ENCODE results near the gene PCSK6. TPM values are rescaled to one million over a fixed set of nuclear protein-coding genes. Genes with fewer than 3 reads are reported as not detected.

The PCSK6 gene
- total RNA-seq, 1 experiment from 2014 or later: 26.3 TPM

- TF ChIP-seq CTCF (conservative IDR thresholded peaks at IDR 0.05): no peak
- no peak for TF ChIP-seq EZH2 (IDR thresholded peaks at IDR 0.05; ENCODE audit: low read depth)
- H3K4me3 ChIP-seq: no peak overlapping the region
- peaks cover 15% of the 10 kb centered on the region for H3F3A ChIP-seq (ENCODE audit: insufficient read depth, low read depth)
- H3K9me3 ChIP-seq (ENCODE audit: insufficient read depth, low read depth): no peaks in the 10 kb centered on the region
- no peak overlapping the region for H2AFZ ChIP-seq
- intact Hi-C loops (cut with micrococcal nuclease; ENCODE audit: unreplicated experiment): no loop called here
- ChIA-PET CTCF (interaction anchor here (0.6 kb wide), 1 partner anchor 426 kb away, joined by 3 read pairs; no protein-coding TSS in a partner anchor), POLR2A (ENCODE audit: unreplicated experiment) (no interaction called here)
- BruUV-seq (replicated peaks): no TSS peak
- no peak for DNase-seq
- peaks cover 43% of the 10 kb centered on the region for H3K79me2 ChIP-seq (ENCODE audit: low read depth)
- H3K36me3 ChIP-seq (ENCODE audit: low read depth): no peaks in the 10 kb centered on the region
- H3K4me2 ChIP-seq: no peak overlapping the region
- H3K27ac ChIP-seq: peak overlapping the region; percentile 75
- no peaks in the 10 kb centered on the region for H3K27me3 ChIP-seq (ENCODE audit: insufficient read depth, low read depth)
- H3K9me2 ChIP-seq (ENCODE audit: insufficient read depth): no peaks in the 10 kb centered on the region
- peaks cover 5% of the 10 kb centered on the region for H4K20me1 ChIP-seq (ENCODE audit: insufficient read depth)
- peaks cover 43% of the 10 kb centered on the region for H3K4me1 ChIP-seq (replicated peaks; ENCODE audit: insufficient read depth)
Measured at GRCh38 chr15:101461097-101461496, 28.4 kb downstream of the PCSK6 start.

- H3K27ac ChIP-seq: no peak overlapping the region
- peaks cover 4% of the 10 kb centered on the region for H4K20me1 ChIP-seq (ENCODE audit: insufficient read depth)
- POLR2A ChIA-PET (ENCODE audit: unreplicated experiment): no interaction called here
- DNase-seq: no peak
- H3K4me1 ChIP-seq (replicated peaks; ENCODE audit: insufficient read depth): peaks cover 42% of the 10 kb centered on the region
- peaks cover 32% of the 10 kb centered on the region for H3K79me2 ChIP-seq (ENCODE audit: low read depth)
- H3K9me2 ChIP-seq (ENCODE audit: insufficient read depth): no peaks in the 10 kb centered on the region
- H3K4me3 ChIP-seq: no peak overlapping the region
- BruUV-seq (replicated peaks): no TSS peak
- TF ChIP-seq EZH2 (IDR thresholded peaks at IDR 0.05; ENCODE audit: low read depth): no peak
- no peak for TF ChIP-seq CTCF (conservative IDR thresholded peaks at IDR 0.05)
- no peaks in the 10 kb centered on the region for H3K27me3 ChIP-seq (ENCODE audit: insufficient read depth, low read depth)
- no peak overlapping the region for H2AFZ ChIP-seq
- no peaks in the 10 kb centered on the region for H3K9me3 ChIP-seq (ENCODE audit: insufficient read depth, low read depth)
- no peak overlapping the region for H3K4me2 ChIP-seq
- CTCF ChIA-PET: interaction anchor here (0.8 kb wide), 1 partner anchor 171 kb away, joined by 4 read pairs; no protein-coding TSS in a partner anchor
- peaks cover 15% of the 10 kb centered on the region for H3F3A ChIP-seq (ENCODE audit: insufficient read depth, low read depth)
- H3K36me3 ChIP-seq (ENCODE audit: low read depth): no peaks in the 10 kb centered on the region
- intact Hi-C loops (cut with micrococcal nuclease; ENCODE audit: unreplicated experiment): no loop called here
Measured at GRCh38 chr15:101459579-101460300, 29.8 kb downstream of the PCSK6 start.

GRCh38 chr15:101458908-101459578 is 30.5 kb downstream of the PCSK6 start:
- Histone ChIP-seq H2AFZ (no peak overlapping the region), H3K4me1 (replicated peaks; ENCODE audit: insufficient read depth) (peaks cover 35% of the 10 kb centered on the region), H3K4me2 (no peak overlapping the region), H3K9me3 (ENCODE audit: insufficient read depth, low read depth) (no peaks in the 10 kb centered on the region), H3K9me2 (ENCODE audit: insufficient read depth) (no peaks in the 10 kb centered on the region), H3F3A (ENCODE audit: insufficient read depth, low read depth) (peaks cover 10% of the 10 kb centered on the region), H3K4me3 (no peak overlapping the region), H4K20me1 (ENCODE audit: insufficient read depth) (no peaks in the 10 kb centered on the region; the same call in none of the 2 replicates), H3K79me2 (ENCODE audit: low read depth) (peaks cover 32% of the 10 kb centered on the region), H3K36me3 (ENCODE audit: low read depth) (no peaks in the 10 kb centered on the region), H3K27me3 (ENCODE audit: insufficient read depth, low read depth) (no peaks in the 10 kb centered on the region), H3K27ac (no peak overlapping the region)
- no TSS peak for BruUV-seq (replicated peaks)
- no peak for DNase-seq
- ChIA-PET POLR2A (ENCODE audit: unreplicated experiment) (no interaction called here), CTCF (interaction anchor here (0.8 kb wide), 1 partner anchor 170 kb away, joined by 4 read pairs; no protein-coding TSS in a partner anchor)
- TF ChIP-seq EZH2 (IDR thresholded peaks at IDR 0.05; ENCODE audit: low read depth): no peak
- TF ChIP-seq CTCF (conservative IDR thresholded peaks at IDR 0.05): no peak
- intact Hi-C loops (cut with micrococcal nuclease; ENCODE audit: unreplicated experiment): no loop called here
